Measurements from ENCODE around the gene ELOF1. TPM values are rescaled to one million over a fixed set of nuclear protein-coding genes. Genes with fewer than 3 reads are reported as not detected.

Gene ELOF1
- total and polyA plus RNA-seq, 2 donors from 2014 or later, result 47.5 to 72.4 TPM

GRCh38 chr19:11534538-11534937, 24.5 kb downstream of the ELOF1 start:
- intact Hi-C loops (cut with DNase I), result no loop called here
- Histone ChIP-seq H3K27ac (ENCODE audit: low read depth in 2 of 2, low read length in 2 of 2) (no peak overlapping the region), H3K4me1 (ENCODE audit: control insufficient read depth in 2 of 3, insufficient read depth in 2 of 3, low read depth in 1 of 3, low read length in 3 of 3) (peaks cover 0 to 8% (median 3%) of the 10 kb centered on the region in 3 donors), H3K4me3 (ENCODE audit: low read length in 3 of 3) (no peak overlapping the region), H3K9ac (ENCODE audit: low read length in 3 of 3) (no peak overlapping the region), H3K9me3 (ENCODE audit: control insufficient read depth in 2 of 3, insufficient read depth in 1 of 3, low read length in 3 of 3) (no peaks in the 10 kb centered on the region), H3K27me3 (ENCODE audit: control insufficient read depth, insufficient read depth, low read length) (no peaks in the 10 kb centered on the region), H3K36me3 (ENCODE audit: control insufficient read depth in 2 of 3, insufficient read depth in 3 of 3, low read length in 3 of 3) (no peaks in the 10 kb centered on the region)
- DNase-seq (no peak), FAIRE-seq (no peak)
- TF ChIP-seq, protein P1, sequence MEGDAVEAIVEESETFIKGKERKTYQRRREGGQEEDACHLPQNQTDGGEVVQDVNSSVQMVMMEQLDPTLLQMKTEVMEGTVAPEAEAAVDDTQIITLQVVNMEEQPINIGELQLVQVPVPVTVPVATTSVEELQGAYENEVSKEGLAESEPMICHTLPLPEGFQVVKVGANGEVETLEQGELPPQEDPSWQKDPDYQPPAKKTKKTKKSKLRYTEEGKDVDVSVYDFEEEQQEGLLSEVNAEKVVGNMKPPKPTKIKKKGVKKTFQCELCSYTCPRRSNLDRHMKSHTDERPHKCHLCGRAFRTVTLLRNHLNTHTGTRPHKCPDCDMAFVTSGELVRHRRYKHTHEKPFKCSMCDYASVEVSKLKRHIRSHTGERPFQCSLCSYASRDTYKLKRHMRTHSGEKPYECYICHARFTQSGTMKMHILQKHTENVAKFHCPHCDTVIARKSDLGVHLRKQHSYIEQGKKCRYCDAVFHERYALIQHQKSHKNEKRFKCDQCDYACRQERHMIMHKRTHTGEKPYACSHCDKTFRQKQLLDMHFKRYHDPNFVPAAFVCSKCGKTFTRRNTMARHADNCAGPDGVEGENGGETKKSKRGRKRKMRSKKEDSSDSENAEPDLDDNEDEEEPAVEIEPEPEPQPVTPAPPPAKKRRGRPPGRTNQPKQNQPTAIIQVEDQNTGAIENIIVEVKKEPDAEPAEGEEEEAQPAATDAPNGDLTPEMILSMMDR (IDR thresholded peaks at IDR 0.05; ENCODE audit: borderline replicate concordance, extremely low read depth, insufficient read depth), result no peak

DNA sequence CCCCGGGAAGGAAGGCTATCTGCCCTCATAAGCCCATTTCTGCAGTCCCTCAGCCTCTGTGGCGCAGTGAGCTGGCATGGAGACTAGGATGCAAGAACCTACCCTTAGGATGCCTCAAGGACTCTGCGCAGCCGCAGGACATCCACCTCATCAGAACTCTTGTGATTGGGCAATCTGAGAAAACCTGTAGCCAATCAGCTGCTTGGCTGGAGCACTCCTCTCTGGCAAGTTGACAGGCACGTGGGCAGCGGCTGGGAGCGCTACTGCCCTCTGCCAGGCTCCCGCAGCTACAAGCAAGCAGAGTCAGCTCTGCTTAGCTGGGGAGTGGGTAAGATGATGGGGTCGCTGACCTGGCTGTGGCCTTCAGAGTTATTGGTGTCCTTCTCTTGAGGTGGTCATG, 28.6 kb downstream of the ELOF1 start:
- TF ChIP-seq, protein P1 (IDR thresholded peaks at IDR 0.05; ENCODE audit: borderline replicate concordance, extremely low read depth, insufficient read depth), result no peak
- FAIRE-seq (no peak), DNase-seq (peak; percentile 62 to 89 (median 81))
- H3K36me3 ChIP-seq (ENCODE audit: control insufficient read depth in 2 of 3, insufficient read depth in 3 of 3, low read length in 3 of 3), result no peaks in the 10 kb centered on the region
- H3K9me3 ChIP-seq (ENCODE audit: control insufficient read depth in 2 of 3, insufficient read depth in 1 of 3, low read length in 3 of 3), result no peaks in the 10 kb centered on the region
- H3K27me3 ChIP-seq (ENCODE audit: control insufficient read depth, insufficient read depth, low read length), result no peaks in the 10 kb centered on the region
- H3K4me3 ChIP-seq (ENCODE audit: low read length in 3 of 3), result no peak overlapping the region
- intact Hi-C loops (cut with DNase I), result no loop called here
- H3K9ac ChIP-seq (ENCODE audit: low read length in 3 of 3), result no peak overlapping the region
- no peak overlapping the region for H3K27ac ChIP-seq (ENCODE audit: low read depth in 2 of 2, low read length in 2 of 2)
- H3K4me1 ChIP-seq (ENCODE audit: control insufficient read depth in 2 of 3, insufficient read depth in 2 of 3, low read depth in 1 of 3, low read length in 3 of 3), result peaks cover 0 to 7% (median 4%) of the 10 kb centered on the region in 3 donors

GRCh38 chr19:11528551-11529341, 30.3 kb downstream of the ELOF1 start, which contains the start of gene ECSIT:
ECSIT (minus strand) TSS chr19:11529134; CDS start chr19:11519170, 9,964 bp downstream.
- TF ChIP-seq, protein P1 (IDR thresholded peaks at IDR 0.05; ENCODE audit: borderline replicate concordance, extremely low read depth, insufficient read depth), result no peak
- peaks cover 0 to 7% (median 4%) of the 10 kb centered on the region in 3 donors for H3K4me1 ChIP-seq (ENCODE audit: control insufficient read depth in 2 of 3, insufficient read depth in 2 of 3, low read depth in 1 of 3, low read length in 3 of 3)
- peak; percentile 87 for FAIRE-seq

More at GRCh38 chr19:11528551-11529341, 30.3 kb downstream of the ELOF1 start, which contains the start of gene ECSIT:
- peak; percentile 98 to 99 (median 99) for DNase-seq
- no peaks in the 10 kb centered on the region for H3K27me3 ChIP-seq (ENCODE audit: control insufficient read depth, insufficient read depth, low read length)
- intact Hi-C loops (cut with DNase I), result no loop called here
- H3K9ac ChIP-seq (ENCODE audit: low read length in 3 of 3), result peak within 1 kb of the TSS; percentile 20 to 75 (median 75)
- peak within 1 kb of the TSS; percentile 84 to 94 (median 93) for H3K4me3 ChIP-seq (ENCODE audit: low read length in 3 of 3)
- H3K27ac ChIP-seq (ENCODE audit: low read depth in 2 of 2, low read length in 2 of 2), result peak within 1 kb of the TSS; percentile 81 to 90
- H3K9me3 ChIP-seq (ENCODE audit: control insufficient read depth in 2 of 3, insufficient read depth in 1 of 3, low read length in 3 of 3), result no peaks in the 10 kb centered on the region
- H3K36me3 ChIP-seq (ENCODE audit: control insufficient read depth in 2 of 3, insufficient read depth in 3 of 3, low read length in 3 of 3), result no peaks in the 10 kb centered on the region
